Keratinocyte (primary cell): ENCODE measurements around the gene DMAC1. TPM values are rescaled to one million over a fixed set of nuclear protein-coding genes. Genes with fewer than 3 reads are reported as not detected.

ENCODE experiments used
- DNase-seq: peaks from one replicate; pipeline ENCODE4 v3.0.0-alpha.2; 2011; ENCODE audit warnings: low read depth, missing footprints, low spot score
- FAIRE-seq: peaks from 2 replicates; lab custom pipeline; 2011; peaks lifted over from hg19 to GRCh38; lab: Jason Lieb, UNC
- H2AFZ ChIP-seq: 2 replicates; pipeline ENCODE4 v1.6.0; 2012; ENCODE audit warnings: low read length, control low read depth, inconsistent platforms; ENCODE audit not compliant: control insufficient read depth
- H3K27ac ChIP-seq: 2 replicates; pipeline ENCODE4 v1.5.1; 2011; ENCODE audit warnings: low read length; ENCODE audit not compliant: control insufficient read depth, insufficient read depth
- H3K27me3 ChIP-seq: 3 replicates; pipeline ENCODE4 v1.6.0; 2011; ENCODE audit warnings: low read length; ENCODE audit not compliant: control insufficient read depth, insufficient read depth; ENCODE audit errors: extremely low read depth
- H3K36me3 ChIP-seq, 2 experiments: 2 replicates in 1 of 2; 3 replicates in 1 of 2; pipeline ENCODE4 v1.5.1; 2011; ENCODE audit warnings: low read length in 2 of 2, mild to moderate bottlenecking in 1 of 2; ENCODE audit not compliant: control insufficient read depth in 2 of 2, insufficient read depth in 2 of 2; ENCODE audit errors: extremely low read depth in 1 of 2
- H3K4me1 ChIP-seq: 3 replicates; pipeline ENCODE4 v1.5.1; 2011; ENCODE audit warnings: low read length; ENCODE audit not compliant: control insufficient read depth, insufficient read depth; ENCODE audit errors: extremely low read depth
- H3K4me2 ChIP-seq: 3 replicates; pipeline ENCODE4 v1.6.0; 2011; ENCODE audit warnings: low read depth, low read length; ENCODE audit not compliant: control insufficient read depth, insufficient read depth; ENCODE audit errors: extremely low read depth
- H3K4me3 ChIP-seq, 3 experiments: fragments of 200-600 bp in 1 of 3; sonication (generic) in 1 of 3; 2 replicates in 2 of 3; 3 replicates in 1 of 3; pipeline ENCODE4 v1.5.1; 2011 to 2016; ENCODE audit warnings: low read length in 3 of 3, mild to moderate bottlenecking in 3 of 3, control low read depth in 2 of 3, inconsistent platforms in 1 of 3, low read depth in 1 of 3, mixed read lengths in 1 of 3, mixed run types in 1 of 3, moderate library complexity in 1 of 3; ENCODE audit not compliant: control insufficient read depth in 2 of 3, insufficient read depth in 2 of 3; ENCODE audit errors: extremely low read depth in 1 of 3
- H3K79me2 ChIP-seq: 2 replicates; pipeline ENCODE4 v1.6.0; 2012; ENCODE audit warnings: low read length; ENCODE audit not compliant: control insufficient read depth, insufficient read depth
- H3K9ac ChIP-seq: 3 replicates; pipeline ENCODE4 v1.6.0; 2011; ENCODE audit warnings: low read length; ENCODE audit not compliant: control insufficient read depth, insufficient read depth; ENCODE audit errors: extremely low read depth
- H3K9me1 ChIP-seq: 3 replicates; pipeline ENCODE4 v1.6.0; 2011; ENCODE audit warnings: low read length; ENCODE audit not compliant: control insufficient read depth, insufficient read depth; ENCODE audit errors: extremely low read depth
- H3K9me3 ChIP-seq: 2 replicates; pipeline ENCODE4 v1.5.1; 2012; ENCODE audit warnings: low read depth, low read length; ENCODE audit not compliant: control insufficient read depth
- H4K20me1 ChIP-seq: 3 replicates; pipeline ENCODE4 v1.6.0; 2011; ENCODE audit warnings: low read length; ENCODE audit not compliant: control insufficient read depth, insufficient read depth; ENCODE audit errors: extremely low read depth
- CTCF ChIP-seq, 3 experiments: IDR thresholded peaks in 1 of 3; conservative IDR thresholded peaks in 1 of 3; optimal IDR thresholded peaks in 1 of 3; 2 replicates in 2 of 3; 3 replicates in 1 of 3; pipeline versions ENCODE3 to v1.5.1; 2011; ENCODE audit warnings: low read length in 3 of 3, mild to moderate bottlenecking in 3 of 3, moderate library complexity in 2 of 3, control low read depth in 1 of 3, inconsistent platforms in 1 of 3; ENCODE audit not compliant: insufficient read depth in 2 of 3; ENCODE audit errors: extremely low read depth in 1 of 3
- EZH2 ChIP-seq: IDR thresholded peaks from one replicate; pipeline ENCODE4 v1.6.1; 2012; ENCODE audit warnings: inconsistent platforms, mild to moderate bottlenecking, low read length, moderate library complexity
- dilution Hi-C: fragments of 300-500 bp; cut with MboI; formaldehyde crosslinking; loops from one replicate; pipeline ENCODE4 v1.7.0; 2020; ENCODE audit warnings: low sequenced_read_pairs; ENCODE audit not compliant: extremely low pct_ligation_motif_present
- polyA plus RNA-seq, 5 experiments: library from polyadenylated mRNA; depleted of rRNA in 3 of 5; stranded (reverse) in 3 of 5; stranded (forward) in 1 of 5; unstranded in 1 of 5; fragments of >200 nt; gene quantifications; 1 replicate in 1 of 5; 2 replicates in 3 of 5; 3 replicates in 1 of 5; pipeline versions ENCODE4 v1.2.1 to v1.2.3, GENCODE V29; 2011 to 2012; ENCODE audit warnings: missing spikeins in 2 of 5, low read depth in 1 of 5, low replicate concordance in 1 of 5

Gene DMAC1
- polyA plus RNA-seq, 1 donor (not counting 4 experiments of a cell fraction or from before 2014, with no cell fraction given): 71.4 TPM

GRCh38 chr9:7778851-7779600, 20.6 kb downstream of the DMAC1 start:
- Histone ChIP-seq H3K4me1 (peaks cover 2% of the 10 kb centered on the region), H3K9ac (no peak overlapping the region), H3K27ac (no peak overlapping the region), H3K9me3 (no peaks in the 10 kb centered on the region), H3K79me2 (no peaks in the 10 kb centered on the region), H3K9me1 (no peaks in the 10 kb centered on the region), H4K20me1 (no peaks in the 10 kb centered on the region), H3K27me3 (no peaks in the 10 kb centered on the region), H3K36me3 (no peaks in the 10 kb centered on the region), H2AFZ (no peak overlapping the region), H3K4me2 (no peak overlapping the region), H3K4me3 (no peak overlapping the region)
- dilution Hi-C loops: no loop called here
- FAIRE-seq (no peak), DNase-seq (no peak)
- no peak for TF ChIP-seq CTCF (optimal IDR thresholded peaks at IDR 0.05 in 1 of 3, IDR thresholded peaks at IDR 0.05 in 1 of 3, conservative IDR thresholded peaks at IDR 0.05 in 1 of 3; ENCODE audit: extremely low read depth in 1 of 3, insufficient read depth in 2 of 3, low read length in 3 of 3)
- TF ChIP-seq EZH2: no peak

- H2AFZ ChIP-seq: no peak overlapping the region
- TF ChIP-seq CTCF (optimal IDR thresholded peaks at IDR 0.05 in 1 of 3, IDR thresholded peaks at IDR 0.05 in 1 of 3, conservative IDR thresholded peaks at IDR 0.05 in 1 of 3; ENCODE audit: extremely low read depth in 1 of 3, insufficient read depth in 2 of 3, low read length in 3 of 3) (no peak), EZH2 (no peak)
- no peak overlapping the region for H3K9ac ChIP-seq
- no peaks in the 10 kb centered on the region for H3K36me3 ChIP-seq
- no peak overlapping the region for H3K4me3 ChIP-seq
- no peaks in the 10 kb centered on the region for H4K20me1 ChIP-seq
- dilution Hi-C loops: no loop called here
- H3K9me3 ChIP-seq: no peaks in the 10 kb centered on the region
- peaks cover 2% of the 10 kb centered on the region for H3K4me1 ChIP-seq
- FAIRE-seq (no peak), DNase-seq (no peak)
- no peaks in the 10 kb centered on the region for H3K9me1 ChIP-seq
- no peaks in the 10 kb centered on the region for H3K27me3 ChIP-seq
- no peak overlapping the region for H3K27ac ChIP-seq
- H3K4me2 ChIP-seq: no peak overlapping the region
- H3K79me2 ChIP-seq: no peaks in the 10 kb centered on the region
Observed at GRCh38 chr9:7777771-7778170, 21.8 kb downstream of the DMAC1 start.
